Umbilical cord (tissue), 2 donors: ENCODE measurements around the gene TADA2B. TPM values are rescaled to one million over a fixed set of nuclear protein-coding genes. Genes with fewer than 3 reads are reported as not detected.
"Not testable (repeated sequence)": the region's sequence is repeated elsewhere in the genome, so short reads cannot be mapped to it uniquely, and the experiment has no call there.

Experiments used
- DNase-seq: peaks from one replicate; pipeline ENCODE4 v3.0.0-alpha.2; 2015; ENCODE audit warnings: low spot score
- total RNA-seq: library from RNA; depleted of rRNA; stranded (reverse); fragments of >200 nt; gene quantifications from one replicate; pipeline ENCODE4 v1.2.3, GENCODE V29; 2014; ENCODE audit warnings: low replicate concordance; ENCODE audit not compliant: insufficient read depth

TADA2B gene
- total RNA-seq, 1 donor from 2014 or later, result 11.1 TPM

DNA sequence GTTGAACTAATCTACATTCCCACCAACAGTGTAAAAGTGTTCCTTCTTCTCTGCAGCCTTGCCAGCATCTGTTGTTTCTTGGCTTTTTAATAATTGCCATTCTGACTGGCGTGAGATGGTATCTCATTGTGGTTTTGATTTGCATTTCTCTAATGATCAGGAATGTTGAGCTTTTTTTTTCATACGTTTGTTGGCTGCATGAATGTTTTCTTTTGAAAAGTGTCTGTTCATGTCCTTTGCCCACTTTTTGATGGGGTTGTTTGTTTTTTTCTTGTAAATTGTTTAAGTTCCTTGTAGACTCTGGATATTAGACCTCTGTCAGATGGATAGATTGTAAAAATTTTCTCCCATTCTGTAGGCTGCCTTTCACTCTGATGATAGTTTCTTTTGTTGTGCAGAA lies 36.7 kb downstream of the TADA2B start:
- not testable (repeated sequence) for DNase-seq

GRCh38 chr4:7083597-7084563 lies 40.7 kb downstream of the TADA2B start:
- DNase-seq, result no peak

- DNase-seq, result not testable (repeated sequence)
These were observed 41.4 kb downstream of the TADA2B start for GRCh38 chr4:7084564-7084961.

- DNase-seq, result no peak
These were observed 43.2 kb downstream of the TADA2B start for GRCh38 chr4:7086384-7086783.

DNA sequence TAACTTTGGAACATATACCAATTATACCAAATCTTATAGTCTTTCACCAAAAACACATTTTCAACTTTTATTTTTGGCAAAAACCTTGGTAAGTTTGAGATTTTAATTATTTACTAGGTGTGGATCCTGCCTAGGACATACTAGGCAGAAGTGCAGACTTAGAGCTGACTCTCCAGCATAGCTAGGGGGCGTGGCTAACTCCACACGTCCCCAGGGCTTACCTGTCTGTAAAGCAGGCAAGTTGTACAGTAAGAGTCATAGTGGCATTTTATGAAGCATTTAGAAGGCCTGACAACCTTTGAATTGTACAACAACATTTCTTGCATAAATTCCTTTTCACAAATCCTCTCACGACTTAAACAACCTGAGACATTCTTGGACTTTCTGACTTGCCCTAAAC lies 43.9 kb downstream of the TADA2B start:
- no peak for DNase-seq

- no peak for DNase-seq
These were observed 46.2 kb downstream of the TADA2B start for GRCh38 chr4:7089213-7089986.

DNA sequence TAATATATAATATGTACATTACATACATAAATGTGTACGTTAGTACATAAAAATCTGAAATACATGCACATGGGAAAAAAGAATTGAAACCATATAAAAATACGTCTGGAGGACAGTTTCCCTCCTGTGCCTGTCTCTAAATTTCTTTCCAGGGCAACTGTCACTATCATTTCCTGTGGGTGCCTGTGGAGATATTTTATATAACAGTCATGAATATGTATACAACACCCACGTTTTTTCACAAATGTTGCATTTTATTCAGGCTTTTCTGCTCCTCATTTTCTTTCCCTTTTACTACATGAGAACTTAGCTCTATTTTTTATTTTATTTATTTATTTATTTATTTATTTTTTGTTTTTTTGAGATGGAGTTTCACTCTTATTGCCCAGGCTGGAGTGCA lies 48.9 kb downstream of the TADA2B start:
- no peak for DNase-seq

DNA sequence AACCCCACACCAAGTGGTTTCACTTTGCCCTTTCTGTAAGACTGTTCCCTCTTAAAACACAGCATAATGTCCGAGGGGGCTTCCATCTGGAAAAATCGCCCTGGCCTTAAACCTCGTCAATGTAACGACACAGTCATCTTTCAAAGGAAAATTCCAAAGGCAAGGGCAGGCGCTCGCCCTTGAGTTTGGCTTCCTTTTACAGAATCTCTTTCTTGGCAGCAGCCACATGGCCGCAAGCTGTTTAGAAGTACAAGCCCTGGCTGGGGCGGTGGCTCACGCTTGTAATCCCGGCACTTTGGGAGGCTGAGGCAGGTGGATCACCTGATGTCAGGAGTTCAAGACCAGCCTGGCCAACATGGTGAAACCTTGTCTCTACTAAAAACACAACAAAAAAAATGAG lies 51.7 kb downstream of the TADA2B start:
- DNase-seq, result no peak

DNA sequence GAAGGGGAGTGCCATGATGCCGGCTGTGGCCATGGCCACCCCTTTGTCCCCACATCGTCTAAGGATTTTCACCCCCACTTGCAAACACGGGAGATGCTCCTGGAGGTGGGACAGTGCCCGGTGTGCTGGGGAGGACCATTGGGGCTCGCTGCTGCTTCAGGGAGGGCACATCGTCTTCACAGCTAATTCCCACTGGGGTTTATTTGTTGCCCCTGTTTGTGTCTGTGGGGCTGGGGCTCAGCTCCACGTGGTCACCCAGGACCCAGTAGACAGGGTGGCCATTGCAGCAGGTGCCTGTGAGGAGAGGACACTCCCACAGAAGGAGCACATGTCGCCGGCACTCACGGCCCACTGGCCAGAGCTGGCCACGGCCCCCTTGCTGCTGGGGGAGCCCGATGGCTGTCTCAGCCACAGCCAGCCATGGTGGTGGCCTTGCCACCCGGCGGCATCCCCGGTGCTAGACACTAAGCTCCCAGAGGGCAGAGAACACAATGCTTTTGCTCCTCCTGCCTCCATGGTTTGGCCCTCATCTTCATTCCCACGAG lies 52.5 kb downstream of the TADA2B start:
- no peak for DNase-seq

DNA sequence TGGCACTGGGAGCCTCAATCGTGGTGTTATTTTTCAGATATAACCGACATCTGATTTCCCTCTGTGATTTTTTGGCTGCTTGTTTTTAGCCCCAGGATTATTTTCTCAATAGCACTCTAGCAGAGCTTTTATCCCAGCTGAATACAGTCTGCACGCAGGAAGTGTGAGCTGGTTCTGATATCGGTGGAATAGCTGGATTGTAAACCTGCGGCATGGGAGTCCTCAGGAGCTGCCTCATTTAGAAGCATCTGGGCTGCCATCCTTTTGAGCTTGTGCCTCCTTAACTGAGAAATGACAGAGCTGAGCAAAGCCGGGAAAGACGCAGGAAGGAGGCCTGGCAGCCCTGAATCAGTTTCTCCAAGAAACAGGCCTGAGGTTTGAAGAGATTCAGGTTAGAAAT lies 53.1 kb downstream of the TADA2B start:
- no peak for DNase-seq

GRCh38 chr4:7101692-7102515 lies 58.7 kb downstream of the TADA2B start:
- DNase-seq, result peak; percentile 83

GRCh38 chr4:7102516-7102909 lies 59.3 kb downstream of the TADA2B start:
- DNase-seq, result not testable (repeated sequence)

GRCh38 chr4:7103031-7103606 lies 59.9 kb downstream of the TADA2B start:
- peak; percentile 86 for DNase-seq

DNA sequence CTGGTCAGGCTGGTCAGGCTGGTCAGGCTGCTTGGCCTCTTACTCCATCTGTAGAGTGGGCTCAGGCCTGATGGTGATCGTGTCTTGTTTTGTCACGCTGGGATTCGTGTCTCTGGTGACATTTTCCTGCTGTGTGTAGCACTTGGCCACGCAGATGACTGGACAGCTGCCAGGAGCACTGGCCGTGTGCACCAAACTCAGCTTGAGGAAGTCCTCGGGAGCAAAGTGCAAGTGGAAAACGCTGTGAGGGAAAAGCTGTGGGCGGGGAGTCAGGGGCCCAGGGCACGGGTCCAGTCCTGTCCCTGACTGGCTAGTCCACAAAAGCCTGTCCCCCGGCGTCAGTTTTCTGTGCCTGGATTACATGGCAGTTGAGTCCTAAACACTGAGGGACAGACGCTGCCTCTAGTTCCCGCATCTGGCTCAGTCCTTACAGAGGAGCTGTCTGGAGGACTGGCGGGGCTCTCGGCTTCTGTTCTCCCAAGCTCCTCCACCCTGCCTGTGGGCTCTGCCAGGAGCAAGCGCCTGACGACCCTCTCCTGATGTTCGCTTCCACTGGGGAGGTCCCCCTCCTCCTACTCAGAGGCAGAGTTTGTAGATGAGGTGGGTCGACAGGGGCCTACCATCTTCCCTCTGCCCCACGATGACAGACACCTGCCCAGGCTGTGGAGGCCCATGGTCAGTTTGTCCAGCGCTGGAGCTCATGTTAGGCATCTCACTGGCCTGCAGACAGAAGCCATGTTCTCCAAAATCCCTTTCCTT lies 60.6 kb downstream of the TADA2B start:
- DNase-seq, result peak; percentile 62

- no peak for DNase-seq
These were observed 61.3 kb downstream of the TADA2B start for GRCh38 chr4:7104366-7105031.

DNA sequence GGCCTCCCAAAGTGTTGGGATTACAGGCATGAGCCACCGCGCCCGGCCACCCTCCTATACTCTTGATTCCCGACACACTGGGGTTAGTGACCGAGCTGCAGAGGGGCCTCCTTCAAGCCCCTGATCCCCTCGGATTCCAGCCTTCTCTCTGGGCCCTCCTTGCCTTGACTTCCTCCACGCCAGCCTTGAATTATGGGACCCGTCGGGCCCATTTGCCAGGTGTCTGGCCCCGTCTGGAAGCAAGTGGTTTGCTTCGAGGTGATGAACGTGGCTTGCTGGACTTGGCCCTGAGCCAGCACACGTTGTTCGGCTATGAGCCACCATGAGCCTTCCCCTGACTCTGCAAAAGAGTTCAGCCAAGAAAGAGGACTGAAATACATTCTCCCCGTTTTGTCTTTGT lies 62.1 kb downstream of the TADA2B start:
- DNase-seq, result no peak

DNA sequence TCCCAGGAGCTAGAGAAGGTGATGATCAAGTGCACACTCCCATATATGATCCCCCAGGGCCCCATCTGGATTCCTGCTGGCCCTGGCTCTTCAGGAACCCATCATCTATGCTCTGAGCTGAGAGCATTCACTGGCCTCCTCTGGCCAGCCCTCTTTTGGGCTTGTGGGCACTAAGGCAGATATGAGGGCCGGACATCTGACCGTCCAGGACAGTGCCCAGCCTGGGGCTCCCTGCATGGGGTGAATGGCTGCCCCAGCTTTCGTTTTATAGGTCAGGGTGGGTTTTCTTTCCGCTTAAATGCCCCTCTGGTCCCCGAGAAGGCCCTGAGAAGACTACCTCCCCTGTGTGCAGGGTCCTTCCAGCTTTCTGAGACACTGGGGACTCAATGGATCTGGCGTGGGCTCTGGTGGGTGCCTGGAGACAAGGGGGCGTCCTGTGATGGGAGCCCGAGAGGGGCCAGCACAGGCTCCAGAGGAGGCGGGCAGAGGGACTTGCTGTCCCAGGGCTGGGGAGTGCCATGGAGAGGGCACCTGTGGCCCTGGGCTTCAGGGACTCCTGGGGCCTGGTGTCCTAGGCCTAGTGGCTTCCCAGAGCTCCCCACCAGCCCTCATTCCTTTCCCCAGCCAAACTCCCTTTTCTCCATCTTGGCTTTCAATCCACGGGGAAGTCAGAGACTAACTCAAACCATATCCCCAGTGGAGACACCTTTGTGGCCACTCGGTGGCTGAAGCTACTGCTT lies 64.2 kb downstream of the TADA2B start:
- DNase-seq, result no peak
